GM23248 (cell line): Measurements from ENCODE around the gene CHD9. TPM values are rescaled to one million over a fixed set of nuclear protein-coding genes. Genes with fewer than 3 reads are reported as not detected.
A peak's percentile ranks its signal among the peaks of the same experiment; 100 is the strongest.

Experiments used
- DNase-seq: peaks from one replicate; pipeline ENCODE4 v3.0.0-alpha.2; 2015
- H2AFZ ChIP-seq: fragments of 200-600 bp; sonication (generic); 2 replicates; pipeline ENCODE4 v1.6.1; 2016; ENCODE audit warnings: antibody characterized with exemption
- H3F3A ChIP-seq: fragments of 200-600 bp; sonication (generic); 2 replicates; pipeline ENCODE4 v1.6.1; 2016; ENCODE audit warnings: mild to moderate bottlenecking, antibody characterized with exemption, mixed run types; ENCODE audit not compliant: insufficient read depth
- H3K27ac ChIP-seq: fragments of 200-600 bp; sonication (generic); 2 replicates; pipeline ENCODE4 v1.5.1; 2016; ENCODE audit warnings: mild to moderate bottlenecking
- H3K27me3 ChIP-seq: fragments of 200-600 bp; sonication (generic); replicated peaks from 2 replicates; pipeline ENCODE4 v1.6.1; 2016; ENCODE audit warnings: mild to moderate bottlenecking; ENCODE audit not compliant: insufficient read depth
- H3K36me3 ChIP-seq: fragments of 200-600 bp; sonication (generic); 2 replicates; pipeline ENCODE4 v1.6.1; 2016; ENCODE audit warnings: low read depth, mild to moderate bottlenecking
- H3K4me1 ChIP-seq: fragments of 200-600 bp; sonication (generic); 2 replicates; pipeline ENCODE4 v1.6.1; 2016; ENCODE audit warnings: mild to moderate bottlenecking; ENCODE audit not compliant: insufficient read depth
- H3K4me2 ChIP-seq: fragments of 200-600 bp; sonication (generic); one replicate; pipeline ENCODE4 v1.6.1; 2016; ENCODE audit warnings: mild to moderate bottlenecking; ENCODE audit not compliant: unreplicated experiment
- H3K4me3 ChIP-seq: fragments of 200-600 bp; sonication (generic); 2 replicates; pipeline ENCODE4 v1.5.1; 2016; ENCODE audit warnings: mild to moderate bottlenecking
- H3K79me2 ChIP-seq: fragments of 200-600 bp; sonication (generic); 2 replicates; pipeline ENCODE4 v1.6.1; 2016; ENCODE audit warnings: mild to moderate bottlenecking; ENCODE audit not compliant: insufficient read depth
- H3K9ac ChIP-seq: fragments of 200-600 bp; sonication (generic); 2 replicates; pipeline ENCODE4 v1.6.1; 2016; ENCODE audit warnings: mild to moderate bottlenecking
- H3K9me2 ChIP-seq: fragments of 200-600 bp; sonication (generic); 2 replicates; pipeline ENCODE4 v1.6.1; 2016; ENCODE audit warnings: mixed run types, mild to moderate bottlenecking, moderate library complexity; ENCODE audit not compliant: insufficient read depth
- H3K9me3 ChIP-seq: fragments of 200-600 bp; sonication (generic); one replicate; pipeline ENCODE4 v1.6.1; 2017; ENCODE audit warnings: low read depth
- H4K20me1 ChIP-seq: fragments of 200-600 bp; sonication (generic); 2 replicates; pipeline ENCODE4 v1.6.0; 2016; ENCODE audit not compliant: insufficient read depth
- EZH2 ChIP-seq: fragments of 200-600 bp; sonication (generic); IDR thresholded peaks from 2 replicates; pipeline ENCODE4 v1.6.1; 2018; ENCODE audit warnings: antibody characterized with exemption, mild to moderate bottlenecking; ENCODE audit not compliant: insufficient read depth, poor library complexity, severe bottlenecking
- EZH2phosphoT487 ChIP-seq: fragments of 200-600 bp; sonication (generic); IDR thresholded peaks from 2 replicates; pipeline ENCODE4 v1.6.1; 2018; ENCODE audit warnings: antibody characterized with exemption, moderate library complexity, mild to moderate bottlenecking, low read depth; ENCODE audit not compliant: insufficient read depth
- WGBS, 2 experiments: methylation state at CpG; one replicate each; pipeline ENCODE4 v1.1.6; 2015 to 2017; ENCODE audit warnings: low lambda C conversion rate in 2 of 2, low coverage in 1 of 2; ENCODE audit errors: missing lambda C conversion rate in 2 of 2; 5-methylcytosine and 5-hydroxymethylcytosine counted together
- in situ Hi-C: fragments of 300-500 bp; cut with MboI; formaldehyde crosslinking; loops from 2 replicates; pipeline ENCODE4 v1.15.0; 2020
- polyA plus RNA-seq: library from polyadenylated mRNA; unstranded; fragments of >200 nt; fragmentation: Nextera tagmentation; extraction: Ambion mirVana; gene quantifications from 2 replicates; pipeline ENCODE4 v1.2.1, GENCODE V29; 2016
- total RNA-seq: library from RNA; depleted of rRNA; stranded (reverse); fragments of >200 nt; shearing (Covaris generic); gene quantifications from 2 replicates; pipeline ENCODE4 v1.2.3, GENCODE V29; 2014

CHD9 gene
- total and polyA plus RNA-seq, 2 experiments from 2014 or later = 20.5 to 47.4 TPM

- no peak overlapping the region for H3K27ac ChIP-seq
- peaks cover 6% of the 10 kb centered on the region; the same call in 1 of the 2 replicates for H3K4me1 ChIP-seq
- H3K79me2 ChIP-seq = peaks cover 53% of the 10 kb centered on the region; the same call in 1 of the 2 replicates
- H2AFZ ChIP-seq = no peak overlapping the region
- no peaks in the 10 kb centered on the region for H3K27me3 ChIP-seq
- peaks cover 84% of the 10 kb centered on the region for H3K36me3 ChIP-seq
- H3K4me3 ChIP-seq = no peak overlapping the region
- no peak for TF ChIP-seq EZH2
- no peak for TF ChIP-seq EZH2phosphoT487
- H3F3A ChIP-seq = peaks cover 19% of the 10 kb centered on the region; the same call in 1 of the 2 replicates
- WGBS, 2 experiments = 83 to 87% methylated on average over 3 of the region's 3 CpGs
- H3K9ac ChIP-seq = no peak overlapping the region
- DNase-seq = no peak
- no peaks in the 10 kb centered on the region for H3K9me3 ChIP-seq
- no peaks in the 10 kb centered on the region for H4K20me1 ChIP-seq
- in situ Hi-C loops = no loop called here
- H3K9me2 ChIP-seq = no peaks in the 10 kb centered on the region
- H3K4me2 ChIP-seq = no peak overlapping the region
Observed at GRCh38 chr16:53232826-53233529, 178.2 kb downstream of the CHD9 start.

- H3K4me3 ChIP-seq = no peak overlapping the region
- H3K27me3 ChIP-seq = no peaks in the 10 kb centered on the region
- H4K20me1 ChIP-seq = no peaks in the 10 kb centered on the region
- DNase-seq = no peak
- H2AFZ ChIP-seq = no peak overlapping the region
- no peak overlapping the region for H3K27ac ChIP-seq
- H3K4me1 ChIP-seq = peaks cover 6% of the 10 kb centered on the region; the same call in 1 of the 2 replicates
- H3K9me2 ChIP-seq = no peaks in the 10 kb centered on the region
- WGBS, 2 experiments = 97 to 98% methylated on average over 2 of the region's 2 CpGs
- peaks cover 82% of the 10 kb centered on the region for H3K36me3 ChIP-seq
- TF ChIP-seq EZH2phosphoT487 = no peak
- no peak overlapping the region for H3K4me2 ChIP-seq
- H3K9me3 ChIP-seq = no peaks in the 10 kb centered on the region
- H3K79me2 ChIP-seq = peaks cover 57% of the 10 kb centered on the region
- in situ Hi-C loops = no loop called here
- H3F3A ChIP-seq = peaks cover 17% of the 10 kb centered on the region; the same call in 1 of the 2 replicates
- no peak overlapping the region for H3K9ac ChIP-seq
Observed at GRCh38 chr16:53234836-53235235, 180.0 kb downstream of the CHD9 start.

GRCh38 chr16:53235851-53236250 is 181.1 kb downstream of the CHD9 start:
- Histone ChIP-seq H3K9me3 (no peaks in the 10 kb centered on the region), H2AFZ (no peak overlapping the region), H3K36me3 (peaks cover 78% of the 10 kb centered on the region), H3K9me2 (no peaks in the 10 kb centered on the region), H4K20me1 (no peaks in the 10 kb centered on the region), H3K4me2 (no peak overlapping the region), H3K4me3 (no peak overlapping the region), H3K4me1 (peaks cover 7% of the 10 kb centered on the region; the same call in 1 of the 2 replicates), H3K9ac (no peak overlapping the region), H3F3A (peaks cover 8% of the 10 kb centered on the region; the same call in 1 of the 2 replicates), H3K79me2 (peaks cover 47% of the 10 kb centered on the region), H3K27ac (no peak overlapping the region), H3K27me3 (no peaks in the 10 kb centered on the region)
- in situ Hi-C loops = no loop called here
- 57 to 63% methylated on average over 3 of the region's 3 CpGs for WGBS, 2 experiments
- TF ChIP-seq EZH2 (no peak), EZH2phosphoT487 (no peak)
- peak; percentile 41 for DNase-seq

GRCh38 chr16:53249331-53249730 is 194.5 kb downstream of the CHD9 start:
- Histone ChIP-seq H3K9ac (no peak overlapping the region), H3K4me2 (no peak overlapping the region), H3F3A (peaks cover 7% of the 10 kb centered on the region; the same call in 1 of the 2 replicates), H3K4me1 (no peaks in the 10 kb centered on the region), H2AFZ (no peak overlapping the region), H3K9me2 (no peaks in the 10 kb centered on the region), H4K20me1 (no peaks in the 10 kb centered on the region), H3K36me3 (peaks cover 86% of the 10 kb centered on the region), H3K27me3 (no peaks in the 10 kb centered on the region), H3K27ac (no peak overlapping the region), H3K79me2 (peaks cover 29% of the 10 kb centered on the region; the same call in 1 of the 2 replicates), H3K9me3 (no peaks in the 10 kb centered on the region), H3K4me3 (no peak overlapping the region)
- in situ Hi-C loops = no loop called here
- 92 to 100% methylated on average over 1 of the region's 1 CpG for WGBS, 2 experiments
- TF ChIP-seq EZH2phosphoT487 (no peak), EZH2 (no peak)
- DNase-seq = no peak
